H9 (cell line): ENCODE data around the gene ORAI3. TPM values are rescaled to one million over a fixed set of nuclear protein-coding genes. Genes with fewer than 3 reads are reported as not detected.

ENCODE experiments used
- DNase-seq: peaks from one replicate; pipeline ENCODE4 v3.0.0-alpha.2; 2017
- H2AFZ ChIP-seq: one replicate; pipeline ENCODE4 v1.6.1; 2013; ENCODE audit warnings: mild to moderate bottlenecking, low read length, control low read depth, moderate library complexity
- H2AK5ac ChIP-seq: 2 replicates; pipeline ENCODE4 v1.6.1; 2013; ENCODE audit warnings: low read length, control low read depth, mixed read lengths; ENCODE audit not compliant: insufficient read length
- H2BK120ac ChIP-seq: one replicate; pipeline ENCODE4 v1.6.1; 2013; ENCODE audit warnings: low read depth, mild to moderate bottlenecking, low read length, control low read depth, inconsistent platforms; ENCODE audit not compliant: poor library complexity, severe bottlenecking
- H2BK12ac ChIP-seq: 2 replicates; pipeline ENCODE4 v1.6.1; 2013; ENCODE audit warnings: low read length, control low read depth, mixed read lengths, low read depth; ENCODE audit not compliant: insufficient read length
- H2BK15ac ChIP-seq: 2 replicates; pipeline ENCODE4 v1.6.1; 2013; ENCODE audit warnings: low read depth, low read length, control low read depth
- H2BK20ac ChIP-seq: one replicate; pipeline ENCODE4 v1.6.1; 2013; ENCODE audit warnings: low read depth, mild to moderate bottlenecking, low read length, control low read depth, inconsistent platforms; ENCODE audit not compliant: poor library complexity, severe bottlenecking
- H2BK5ac ChIP-seq: 2 replicates; pipeline ENCODE4 v1.6.1; 2013; ENCODE audit warnings: low read length, control low read depth, mixed read lengths; ENCODE audit not compliant: insufficient read length
- H3K14ac ChIP-seq: 2 replicates; pipeline ENCODE4 v1.6.1; 2013; ENCODE audit warnings: low read length, control low read depth; ENCODE audit not compliant: insufficient read depth
- H3K18ac ChIP-seq: 2 replicates; pipeline ENCODE4 v1.6.1; 2013; ENCODE audit warnings: low read depth, mild to moderate bottlenecking, mixed read lengths, low read length, control low read depth; ENCODE audit not compliant: insufficient read length
- H3K23ac ChIP-seq: 2 replicates; pipeline ENCODE4 v1.6.1; 2013; ENCODE audit warnings: low read length, control low read depth, mixed read lengths, low read depth; ENCODE audit not compliant: insufficient read length
- H3K23me2 ChIP-seq: 2 replicates; pipeline ENCODE4 v1.6.1; 2013; ENCODE audit warnings: low read depth, mild to moderate bottlenecking, mixed read lengths, low read length, control low read depth; ENCODE audit not compliant: insufficient read length, poor library complexity, severe bottlenecking
- H3K27ac ChIP-seq: 2 replicates; pipeline ENCODE4 v1.5.1; 2013; ENCODE audit warnings: low read length, control low read depth, mixed read lengths, low read depth; ENCODE audit not compliant: insufficient read length
- H3K27me3 ChIP-seq: 2 replicates; pipeline ENCODE4 v1.6.1; 2013; ENCODE audit warnings: low read length, control low read depth, inconsistent platforms; ENCODE audit not compliant: insufficient read depth
- H3K4ac ChIP-seq: 2 replicates; pipeline ENCODE4 v1.6.1; 2013; ENCODE audit warnings: low read depth, mild to moderate bottlenecking, control low read depth, inconsistent platforms, low read length, moderate library complexity
- H3K4me1 ChIP-seq: 2 replicates; pipeline ENCODE4 v1.6.1; 2013; ENCODE audit warnings: low read length, control low read depth, inconsistent platforms; ENCODE audit not compliant: insufficient read depth
- H3K4me2 ChIP-seq: 2 replicates; pipeline ENCODE4 v1.6.1; 2013; ENCODE audit warnings: low read length, control low read depth, mixed read lengths; ENCODE audit not compliant: insufficient read length, insufficient read depth
- H3K56ac ChIP-seq: 2 replicates; pipeline ENCODE4 v1.6.1; 2013; ENCODE audit warnings: low read depth, mild to moderate bottlenecking, mixed read lengths, low read length, control low read depth; ENCODE audit not compliant: insufficient read length
- H3K79me1 ChIP-seq: 2 replicates; pipeline ENCODE4 v1.6.1; 2013; ENCODE audit warnings: low read depth, mild to moderate bottlenecking, moderate library complexity, low read length, control low read depth, inconsistent platforms; ENCODE audit not compliant: insufficient read depth, poor library complexity, severe bottlenecking
- H3K79me2 ChIP-seq: 2 replicates; pipeline ENCODE4 v1.6.1; 2013; ENCODE audit warnings: low read length, control low read depth, inconsistent platforms; ENCODE audit not compliant: insufficient read depth
- H3K9ac ChIP-seq: 2 replicates; pipeline ENCODE4 v1.6.1; 2013; ENCODE audit warnings: low read length, control low read depth, mixed read lengths; ENCODE audit not compliant: insufficient read length; ENCODE audit errors: extremely low read depth
- H3K9me3 ChIP-seq: one replicate; pipeline ENCODE4 v1.6.1; 2013; ENCODE audit warnings: low read depth, low read length, inconsistent platforms; ENCODE audit not compliant: control insufficient read depth
- H3T11ph ChIP-seq: one replicate; pipeline ENCODE4 v1.6.1; 2013; ENCODE audit warnings: mild to moderate bottlenecking, low read length, control low read depth, inconsistent platforms
- H4K20me1 ChIP-seq: one replicate; pipeline ENCODE4 v1.6.1; 2013; ENCODE audit not compliant: control insufficient read depth, insufficient read length, insufficient read depth
- H4K5ac ChIP-seq: 2 replicates; pipeline ENCODE4 v1.6.1; 2013; ENCODE audit warnings: low read depth, mild to moderate bottlenecking, mixed read lengths, low read length, control low read depth; ENCODE audit not compliant: insufficient read length
- H4K8ac ChIP-seq: replicated peaks from 2 replicates; pipeline ENCODE4 v1.6.1; 2013; ENCODE audit warnings: low read length, control low read depth, mixed read lengths, low read depth; ENCODE audit not compliant: insufficient read length
- H4K91ac ChIP-seq: 2 replicates; pipeline ENCODE4 v1.6.1; 2013; ENCODE audit warnings: low read depth, mild to moderate bottlenecking, moderate library complexity, mixed read lengths, low read length, control low read depth; ENCODE audit not compliant: insufficient read length
- H3K27ac Mint-ChIP-seq, 3 experiments: 2 replicates in 2 of 3; 3 replicates in 1 of 3; pipeline ENCODE4 v1.8.0; 2020 to 2021; ENCODE audit warnings: mixed read lengths in 3 of 3, mild to moderate bottlenecking in 1 of 3, moderate library complexity in 1 of 3
- H3K27me3 Mint-ChIP-seq: 2 replicates; pipeline ENCODE4 v1.8.0; 2021; ENCODE audit warnings: low read depth, mild to moderate bottlenecking, moderate library complexity, mixed read lengths
- H3K36me3 Mint-ChIP-seq, 3 experiments: 2 replicates in 2 of 3; 3 replicates in 1 of 3; pipeline ENCODE4 v1.8.0; 2020 to 2021; ENCODE audit warnings: low read depth in 3 of 3, mixed read lengths in 3 of 3; ENCODE audit not compliant: insufficient read depth in 1 of 3
- H3K4me1 Mint-ChIP-seq, 2 experiments: 2 replicates each; pipeline ENCODE4 v1.8.0; 2020; ENCODE audit warnings: mixed read lengths in 2 of 2
- H3K4me3 Mint-ChIP-seq, 2 experiments: 2 replicates in 1 of 2; 3 replicates in 1 of 2; pipeline ENCODE4 v1.8.0; 2020 to 2021; ENCODE audit warnings: mild to moderate bottlenecking in 2 of 2, mixed read lengths in 2 of 2, moderate library complexity in 1 of 2
- H3K9me3 Mint-ChIP-seq, 2 experiments: 2 replicates in 1 of 2; 3 replicates in 1 of 2; pipeline ENCODE4 v1.8.0; 2020; ENCODE audit warnings: mild to moderate bottlenecking in 2 of 2, mixed read lengths in 2 of 2, moderate library complexity in 1 of 2
- WGBS: extraction: QIAGEN DNeasy Blood & Tissue Kit; methylation state at CpG from one replicate; pipeline ENCODE4 v1.1.7; 2013; ENCODE audit warnings: missing lambda C conversion rate, low lambda C conversion rate, mixed read lengths; ENCODE audit not compliant: insufficient read length; ENCODE audit errors: extremely low coverage; 5-methylcytosine and 5-hydroxymethylcytosine counted together
- total RNA-seq: library from RNA; stranded (reverse); gene quantifications from 2 replicates; pipeline ENCODE4 v1.2.1, GENCODE V29; 2021
- TF ChIP-seq, protein P1 (sequence below): fragments of 200-600 bp; sonication (generic); conservative IDR thresholded peaks from 3 replicates; pipeline ENCODE4 v1.8.0; 2021; ENCODE audit warnings: antibody characterized with exemption, mild to moderate bottlenecking

The ORAI3 gene
- total RNA-seq, 1 experiment from 2014 or later = 6.9 TPM

DNA sequence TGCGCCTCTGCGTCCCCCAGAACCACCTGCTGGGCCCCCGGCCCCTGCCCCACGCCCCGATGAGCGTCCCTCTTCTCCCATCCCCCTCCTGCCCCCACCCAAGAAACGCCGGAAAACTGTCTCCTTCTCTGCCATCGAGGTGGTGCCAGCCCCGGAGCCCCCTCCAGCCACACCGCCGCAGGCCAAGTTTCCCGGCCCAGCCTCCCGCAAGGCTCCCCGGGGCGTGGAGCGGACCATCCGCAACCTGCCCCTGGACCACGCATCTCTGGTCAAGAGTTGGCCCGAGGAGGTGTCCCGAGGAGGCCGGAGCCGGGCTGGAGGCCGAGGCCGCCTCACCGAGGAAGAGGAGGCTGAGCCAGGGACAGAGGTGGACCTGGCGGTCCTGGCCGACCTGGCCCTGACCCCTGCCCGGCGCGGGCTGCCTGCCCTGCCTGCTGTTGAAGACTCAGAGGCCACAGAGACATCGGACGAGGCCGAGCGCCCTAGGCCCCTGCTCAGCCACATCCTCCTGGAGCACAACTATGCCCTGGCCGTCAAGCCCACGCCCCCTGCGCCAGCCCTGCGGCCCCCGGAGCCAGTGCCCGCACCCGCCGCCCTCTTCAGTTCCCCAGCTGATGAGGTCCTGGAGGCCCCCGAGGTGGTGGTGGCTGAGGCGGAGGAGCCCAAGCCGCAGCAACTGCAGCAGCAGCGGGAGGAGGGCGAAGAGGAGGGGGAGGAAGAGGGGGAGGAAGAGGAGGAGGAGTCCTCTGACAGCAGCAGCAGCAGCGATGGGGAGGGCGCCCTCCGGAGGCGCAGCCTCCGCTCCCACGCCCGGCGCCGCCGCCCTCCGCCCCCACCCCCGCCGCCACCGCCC, 30.5 kb downstream of the ORAI3 start:
- Histone ChIP-seq H2BK12ac (no peak overlapping the region), H3K56ac (no peak overlapping the region), H3K4ac (no peak overlapping the region), H3K9me3 (no peaks in the 10 kb centered on the region), H2AFZ (no peak overlapping the region), H3K9ac (no peak overlapping the region), H4K5ac (no peak overlapping the region), H3T11ph (no peak overlapping the region), H3K79me1 (no peaks in the 10 kb centered on the region), H3K18ac (no peak overlapping the region), H3K14ac (no peak overlapping the region), H3K23me2 (no peaks in the 10 kb centered on the region), H2BK120ac (no peak overlapping the region), H2BK20ac (no peak overlapping the region), H2AK5ac (no peak overlapping the region), H4K91ac (no peak overlapping the region), H3K4me2 (no peak overlapping the region), H2BK5ac (no peak overlapping the region), H2BK15ac (no peak overlapping the region), H3K4me1 (no peaks in the 10 kb centered on the region), H3K27me3 (no peaks in the 10 kb centered on the region), H3K27ac (no peak overlapping the region), H4K20me1 (no peaks in the 10 kb centered on the region), H4K8ac (no peak overlapping the region), H3K79me2 (no peaks in the 10 kb centered on the region), H3K23ac (no peak overlapping the region)
- no CpG with 5 or more reads among the region's 62 CpGs for WGBS
- Mint-ChIP-seq H3K4me1 (no peaks in the 10 kb centered on the region), H3K27ac (no peak overlapping the region), H3K4me3 (no peak overlapping the region), H3K9me3 (no peaks in the 10 kb centered on the region; a peak in 1 of 5 replicates), H3K27me3 (no peaks in the 10 kb centered on the region; the same call in 1 of the 2 replicates), H3K36me3 (peaks cover 38 to 77% (median 70%) of the 10 kb centered on the region in 3 experiments)
- no peak for DNase-seq
- TF ChIP-seq, protein P1, sequence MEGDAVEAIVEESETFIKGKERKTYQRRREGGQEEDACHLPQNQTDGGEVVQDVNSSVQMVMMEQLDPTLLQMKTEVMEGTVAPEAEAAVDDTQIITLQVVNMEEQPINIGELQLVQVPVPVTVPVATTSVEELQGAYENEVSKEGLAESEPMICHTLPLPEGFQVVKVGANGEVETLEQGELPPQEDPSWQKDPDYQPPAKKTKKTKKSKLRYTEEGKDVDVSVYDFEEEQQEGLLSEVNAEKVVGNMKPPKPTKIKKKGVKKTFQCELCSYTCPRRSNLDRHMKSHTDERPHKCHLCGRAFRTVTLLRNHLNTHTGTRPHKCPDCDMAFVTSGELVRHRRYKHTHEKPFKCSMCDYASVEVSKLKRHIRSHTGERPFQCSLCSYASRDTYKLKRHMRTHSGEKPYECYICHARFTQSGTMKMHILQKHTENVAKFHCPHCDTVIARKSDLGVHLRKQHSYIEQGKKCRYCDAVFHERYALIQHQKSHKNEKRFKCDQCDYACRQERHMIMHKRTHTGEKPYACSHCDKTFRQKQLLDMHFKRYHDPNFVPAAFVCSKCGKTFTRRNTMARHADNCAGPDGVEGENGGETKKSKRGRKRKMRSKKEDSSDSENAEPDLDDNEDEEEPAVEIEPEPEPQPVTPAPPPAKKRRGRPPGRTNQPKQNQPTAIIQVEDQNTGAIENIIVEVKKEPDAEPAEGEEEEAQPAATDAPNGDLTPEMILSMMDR = no peak; the same call in 2 of the 3 replicates
